Right lung (tissue), 5 donors: ENCODE data around the gene SULF2. TPM values are rescaled to one million over a fixed set of nuclear protein-coding genes. Genes with fewer than 3 reads are reported as not detected.
"Not testable (repeated sequence)": the region's sequence is repeated elsewhere in the genome, so short reads cannot be mapped to it uniquely, and the experiment has no call there.

Experiments used
- DNase-seq, 2 donors: peaks; one replicate each; pipeline ENCODE4 v3.0.0-alpha.2; 2013
- polyA plus RNA-seq, 5 donors: library from polyadenylated mRNA; unstranded; fragments of 120-200 nt; gene quantifications; one replicate each; pipeline versions ENCODE4 v1.2.1 to v1.2.3, GENCODE V29; 2013; ENCODE audit warnings: inconsistent platforms in 1 of 5, low replicate concordance in 1 of 5; ENCODE audit not compliant: insufficient read length in 5 of 5, insufficient read depth in 1 of 5

Gene SULF2
- polyA plus RNA-seq, 5 donors = 11.4 to 18.2 (median 11.7) TPM

DNA sequence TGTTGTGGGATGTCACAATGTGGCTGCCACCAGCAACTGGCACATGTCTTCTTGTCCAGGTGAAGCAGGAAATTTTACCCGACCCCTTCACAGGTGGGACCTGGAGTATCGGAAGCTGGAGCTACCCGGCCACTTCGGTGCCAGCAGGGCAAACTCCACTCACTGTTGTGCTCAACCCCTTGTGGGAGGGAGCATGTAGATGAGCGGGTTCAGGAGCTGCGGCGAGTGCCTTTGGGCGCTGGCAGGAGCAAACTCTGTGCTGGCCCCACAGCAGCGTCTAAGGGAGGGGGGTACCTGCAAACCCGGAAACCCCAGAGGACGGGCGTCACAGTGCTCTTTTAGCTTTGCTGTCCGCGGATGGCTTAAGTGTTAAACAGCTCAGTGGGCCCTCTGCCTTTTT, 20.7 kb upstream of the SULF2 start:
- no peak for DNase-seq

DNA sequence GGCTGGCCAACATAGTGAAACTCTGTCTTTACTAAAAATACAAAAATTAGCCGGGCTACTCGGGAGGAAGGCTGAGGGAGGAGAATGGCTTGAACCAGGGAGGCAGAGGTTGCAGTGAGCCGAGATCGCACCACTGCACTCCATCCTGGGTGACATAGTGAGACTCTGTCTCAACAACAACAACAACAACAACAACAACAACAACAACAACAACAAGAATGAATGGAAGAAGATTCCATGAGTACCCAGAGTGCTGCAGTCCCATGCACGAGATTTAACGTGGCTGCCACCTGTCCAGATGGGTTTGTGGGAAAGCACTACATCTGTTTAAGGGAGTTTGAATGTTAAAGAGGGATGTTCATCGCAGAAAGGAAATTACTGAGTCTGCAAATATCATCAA, 19.7 kb upstream of the SULF2 start:
- DNase-seq = not testable (repeated sequence)

DNA sequence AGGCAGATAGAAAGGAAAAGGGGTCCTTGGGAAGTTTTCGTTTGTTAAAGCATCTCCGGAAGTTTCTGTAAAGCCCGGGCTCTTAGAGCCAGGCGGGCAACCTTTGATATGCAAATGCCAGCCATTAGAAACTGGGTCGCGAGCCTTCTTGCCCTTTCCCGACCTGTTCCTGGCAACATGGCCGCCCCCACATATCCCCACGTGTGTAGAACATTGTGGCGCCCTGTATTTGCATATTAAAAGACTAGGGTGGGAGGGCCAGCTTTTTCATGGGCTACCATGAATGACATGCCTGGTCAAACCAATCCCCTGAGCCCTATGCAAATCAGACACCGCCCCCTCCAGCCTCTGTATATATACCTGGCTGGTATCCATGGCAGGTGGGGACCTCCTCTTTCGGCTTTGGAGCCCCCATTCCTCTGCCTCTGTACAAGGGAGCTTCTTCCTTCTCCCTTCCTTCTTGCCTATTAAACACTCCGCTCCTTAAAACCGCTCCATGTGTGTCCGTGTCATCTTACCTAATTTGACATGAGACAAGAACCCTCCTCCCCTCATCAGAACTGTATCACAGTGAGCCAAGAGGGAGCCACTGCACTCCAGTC, 19.0 kb upstream of the SULF2 start:
- DNase-seq = not testable (repeated sequence)

DNA sequence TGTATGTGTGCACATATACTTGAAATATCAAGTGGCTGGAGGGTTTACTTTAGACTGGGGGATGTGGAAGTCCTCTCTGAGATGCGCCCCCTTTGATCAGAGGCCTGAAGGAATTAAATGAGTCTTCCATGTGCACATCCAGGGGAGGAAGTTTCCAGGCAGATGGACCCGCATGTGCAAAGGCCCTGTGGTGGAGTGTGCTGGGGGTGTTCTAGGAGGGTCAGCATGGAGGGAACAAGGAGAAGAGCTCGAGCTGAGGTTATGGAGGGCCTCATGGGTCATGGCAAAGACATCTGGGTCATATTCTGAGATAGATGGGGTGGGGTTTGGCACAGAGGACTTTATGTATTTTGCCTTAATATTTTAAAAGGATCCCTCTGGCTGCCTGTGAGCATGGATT, 17.7 kb upstream of the SULF2 start:
- DNase-seq = no peak

DNA sequence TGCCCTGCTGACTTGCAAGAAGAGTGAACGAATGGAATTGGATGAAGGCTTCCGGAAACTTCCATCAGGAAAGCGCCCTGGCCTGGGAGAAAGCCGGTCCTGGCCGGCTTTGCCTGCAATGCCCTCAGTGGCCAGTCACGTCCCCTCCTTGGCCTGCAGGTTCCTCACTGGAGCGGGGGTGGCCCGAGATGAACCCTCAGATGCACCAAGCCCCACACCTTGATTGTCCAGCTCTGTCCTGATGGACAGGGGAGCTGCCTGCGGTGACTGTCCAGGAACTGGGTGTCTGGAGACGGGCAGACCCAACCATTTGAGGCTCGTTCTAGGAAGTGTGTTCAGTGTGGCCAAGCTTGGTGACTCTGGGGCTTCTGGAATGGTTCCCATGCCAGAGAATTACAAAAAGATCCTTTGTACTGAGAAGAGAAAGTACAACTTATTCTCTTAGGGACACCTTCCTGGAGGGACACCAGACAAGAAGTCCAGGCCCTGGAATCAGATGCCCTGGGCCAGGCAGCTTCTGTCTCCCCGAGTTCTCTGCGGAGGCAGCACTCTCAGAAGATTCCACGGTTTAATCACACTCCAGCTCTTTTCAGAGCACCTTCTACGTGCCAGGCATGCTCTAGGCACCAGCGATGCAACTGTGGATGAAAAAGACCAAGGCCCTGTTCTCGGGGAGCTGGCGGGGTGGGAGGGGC, 17.1 kb upstream of the SULF2 start:
- no peak for DNase-seq

DNA sequence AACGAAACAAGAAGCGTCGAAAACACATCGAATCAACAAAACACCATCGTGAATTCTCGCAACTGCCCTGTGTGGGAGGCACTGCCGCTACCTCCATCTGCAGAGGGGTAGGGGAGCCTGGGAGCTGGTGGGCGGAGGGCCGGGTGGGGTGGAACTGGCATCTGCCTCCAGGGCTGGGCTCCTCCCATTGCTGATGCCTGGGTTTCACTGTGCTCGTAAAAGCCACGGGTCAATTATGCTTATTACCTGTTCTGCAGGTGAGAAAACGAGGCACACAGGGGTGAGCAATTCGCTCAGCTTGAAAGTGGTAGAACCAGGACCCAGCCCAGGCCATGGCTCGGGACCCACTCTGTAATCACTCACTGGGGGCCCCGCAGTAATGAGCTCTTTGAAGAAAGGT, 16.5 kb upstream of the SULF2 start:
- no peak for DNase-seq

DNA sequence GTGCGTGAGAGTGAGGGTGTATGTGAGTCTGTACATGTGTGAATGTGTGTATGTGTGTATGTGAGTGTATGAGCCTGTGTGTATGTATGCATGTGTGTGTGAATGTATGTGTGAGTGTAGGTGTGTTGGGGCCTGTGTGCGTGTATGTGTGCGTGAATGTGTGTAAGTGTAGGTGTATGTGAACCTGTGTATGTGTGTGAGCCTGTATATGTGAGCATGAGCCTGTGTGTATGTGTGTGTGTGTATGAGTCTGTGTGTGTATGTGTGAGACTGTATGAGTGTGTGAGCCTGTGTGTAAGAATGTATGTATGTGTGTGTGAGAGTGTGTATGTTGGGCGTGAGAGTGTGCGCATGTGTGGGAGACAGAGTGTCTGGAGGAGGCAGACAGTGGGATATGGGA, 15.8 kb upstream of the SULF2 start:
- no peak for DNase-seq

DNA sequence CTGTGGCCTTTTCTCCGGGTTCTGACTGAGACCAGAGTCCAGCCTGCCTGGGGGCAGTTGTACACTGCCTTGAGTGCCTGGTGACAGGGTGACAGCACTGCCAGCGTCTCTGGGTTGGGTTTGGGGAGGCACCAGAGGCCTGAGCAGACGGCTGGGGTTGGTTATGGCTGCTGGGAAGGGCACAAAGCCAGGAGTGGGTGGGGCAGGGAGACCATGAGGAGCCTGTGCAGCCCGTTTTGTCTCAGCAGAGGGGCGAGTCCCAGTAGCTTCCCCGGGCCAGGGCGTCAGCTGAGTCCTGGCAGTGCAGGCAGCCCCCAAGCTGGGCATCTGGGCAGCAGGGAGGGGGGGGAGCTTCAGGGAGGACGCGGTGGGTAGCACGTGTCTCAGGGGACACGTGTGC, 15.3 kb upstream of the SULF2 start:
- no peak for DNase-seq

DNA sequence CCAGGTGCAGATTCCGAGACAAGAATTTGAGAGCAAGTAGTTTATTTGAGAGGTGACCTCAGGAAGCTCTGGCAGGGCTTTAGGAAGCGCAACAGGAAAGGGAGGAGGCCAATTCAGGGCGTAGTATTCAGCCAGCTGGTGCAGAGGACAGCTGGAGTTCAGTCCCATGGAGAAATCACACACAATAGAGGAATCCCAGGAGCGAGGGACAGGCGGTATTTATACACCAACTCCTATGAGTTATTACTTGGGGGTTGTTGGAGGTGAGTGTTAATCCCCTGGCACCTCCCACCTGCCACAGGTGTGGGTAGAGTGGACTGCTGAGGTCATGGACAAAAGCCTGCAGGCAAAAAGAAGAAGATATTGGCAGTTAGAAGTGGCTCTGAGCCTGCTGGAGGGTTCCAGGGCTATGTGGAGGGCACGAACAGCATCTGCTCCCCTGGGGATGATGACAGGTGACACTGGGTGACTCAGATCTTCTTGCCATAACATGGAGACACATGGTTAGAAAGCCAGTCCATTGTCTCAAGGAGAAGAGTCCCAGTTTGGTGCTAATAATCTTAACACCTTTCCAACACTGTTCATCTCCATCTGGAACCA, 13.9 kb upstream of the SULF2 start:
- no peak for DNase-seq

DNA sequence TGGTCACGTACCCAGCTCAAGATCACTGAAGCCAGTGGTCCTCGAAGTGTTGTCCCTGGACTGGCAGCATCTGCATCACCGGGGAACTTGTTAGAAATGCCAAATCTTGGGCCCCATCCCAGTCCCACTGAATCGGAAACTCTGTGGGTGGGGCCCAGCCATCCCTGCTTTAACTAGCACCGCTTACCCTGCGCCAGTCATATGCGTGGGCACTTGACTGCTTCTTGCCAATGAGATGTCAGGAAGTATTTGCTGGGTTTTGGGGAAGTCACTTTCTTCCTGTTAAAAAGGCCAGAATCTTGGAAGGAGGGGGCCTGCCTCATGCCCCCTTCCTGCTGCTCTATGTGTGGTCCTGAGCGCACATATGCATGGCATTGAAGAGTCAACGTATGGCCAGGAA, 11.7 kb upstream of the SULF2 start:
- no peak for DNase-seq

DNA sequence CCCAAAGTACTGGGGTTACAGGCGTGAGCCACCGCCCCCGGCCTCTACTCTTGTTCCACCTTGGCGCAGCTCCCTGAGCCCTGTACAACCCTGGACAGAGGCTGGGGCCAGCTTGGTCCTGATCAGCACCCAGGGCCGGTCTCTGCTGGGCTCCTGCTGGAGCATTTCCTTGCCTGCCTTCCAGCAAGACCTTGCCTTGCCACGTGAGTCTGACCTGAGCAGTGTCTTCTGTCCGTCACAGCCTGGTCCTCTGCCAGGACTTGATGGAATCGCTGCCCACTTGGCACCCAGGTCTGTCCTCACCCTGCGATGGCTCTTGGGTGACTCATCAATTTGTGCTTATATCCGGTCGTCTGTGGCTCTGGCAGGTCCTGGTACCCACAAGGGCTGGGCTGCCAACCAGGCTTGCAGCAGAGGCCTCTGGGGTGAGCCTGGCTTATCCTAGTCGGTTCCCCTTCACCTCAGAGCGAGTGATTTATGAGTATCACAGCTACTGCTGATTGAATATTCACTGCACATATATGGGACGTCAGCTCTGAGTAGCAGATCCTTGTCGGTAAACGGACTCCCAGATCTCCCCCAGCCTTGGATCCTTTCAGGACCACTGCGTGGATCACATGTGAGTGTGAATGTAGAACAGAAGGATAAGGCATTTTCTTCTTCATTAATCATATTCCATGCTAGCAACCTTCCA, 10.1 kb upstream of the SULF2 start:
- DNase-seq = no peak

DNA sequence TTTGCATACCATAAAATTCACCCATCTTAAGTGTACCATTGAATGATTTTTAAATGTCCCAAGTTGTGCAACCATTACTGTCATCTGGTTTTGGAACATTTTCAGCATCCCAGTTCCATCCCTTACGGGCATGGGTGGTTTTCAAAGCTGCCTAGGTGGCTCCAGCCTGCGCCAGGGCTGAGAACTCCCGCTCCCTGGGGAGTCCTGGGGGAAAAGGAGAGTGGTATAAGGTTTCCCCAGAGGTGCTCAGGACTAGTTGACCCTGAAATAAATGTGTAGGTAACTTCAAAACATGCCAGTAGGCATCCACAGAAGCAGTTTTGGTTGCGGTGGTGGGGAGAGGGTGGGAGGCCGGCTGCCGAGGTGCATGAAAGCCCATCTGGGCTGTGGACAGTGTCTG, 9.0 kb upstream of the SULF2 start:
- DNase-seq = not testable (repeated sequence)

DNA sequence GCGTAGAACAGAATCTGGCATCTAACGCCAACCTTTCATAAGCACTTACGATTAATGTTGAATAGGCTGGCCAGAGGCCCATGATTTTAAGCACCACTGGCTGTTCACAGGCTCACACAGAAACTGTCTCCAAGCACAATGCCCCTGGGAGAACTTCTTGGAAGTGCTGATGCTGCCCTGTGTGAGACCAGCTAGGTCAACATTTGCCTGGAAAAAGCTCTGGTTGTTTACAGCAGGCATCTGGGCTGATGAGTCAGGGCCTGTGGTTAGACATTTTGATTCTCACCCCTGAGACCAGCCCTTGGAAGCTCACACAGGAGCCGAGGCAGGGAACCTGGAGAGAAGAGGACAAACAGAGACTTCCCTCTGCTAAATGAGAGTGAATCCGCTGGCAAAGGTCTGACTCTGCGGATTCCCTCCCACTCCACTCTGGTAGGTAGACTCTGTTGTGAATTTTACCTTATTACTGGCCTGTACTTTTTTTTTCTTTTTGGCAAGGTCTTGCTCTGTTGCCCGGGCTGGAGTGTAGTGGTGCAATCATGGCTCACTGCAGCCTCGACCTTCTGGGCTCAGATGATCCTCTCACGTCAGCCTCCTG, 6.8 kb upstream of the SULF2 start:
- no peak for DNase-seq

DNA sequence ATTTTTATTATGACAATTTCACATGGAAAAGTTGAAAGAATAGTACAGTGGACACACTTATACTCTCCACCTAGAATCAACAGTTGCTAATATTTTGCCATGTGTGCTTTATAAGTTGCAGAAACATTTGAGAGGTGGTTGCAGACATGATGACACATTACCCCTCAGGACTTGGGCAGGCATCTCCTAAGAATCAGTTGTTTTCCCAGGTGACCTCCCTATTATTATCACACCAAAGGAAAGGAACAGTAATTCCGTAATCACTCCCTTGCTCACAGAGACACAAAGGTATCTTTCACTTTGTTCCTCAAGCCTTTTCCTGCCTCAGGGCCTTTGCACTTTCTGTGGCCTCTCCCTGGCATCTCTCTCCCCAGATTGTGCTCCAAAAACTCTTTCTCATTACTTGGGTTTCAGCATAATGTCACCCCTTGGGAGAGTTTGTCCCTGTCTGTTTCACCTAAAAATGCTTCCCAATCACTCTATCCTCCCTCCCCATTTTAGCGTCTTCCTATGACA, 5.9 kb upstream of the SULF2 start:
- DNase-seq = no peak

DNA sequence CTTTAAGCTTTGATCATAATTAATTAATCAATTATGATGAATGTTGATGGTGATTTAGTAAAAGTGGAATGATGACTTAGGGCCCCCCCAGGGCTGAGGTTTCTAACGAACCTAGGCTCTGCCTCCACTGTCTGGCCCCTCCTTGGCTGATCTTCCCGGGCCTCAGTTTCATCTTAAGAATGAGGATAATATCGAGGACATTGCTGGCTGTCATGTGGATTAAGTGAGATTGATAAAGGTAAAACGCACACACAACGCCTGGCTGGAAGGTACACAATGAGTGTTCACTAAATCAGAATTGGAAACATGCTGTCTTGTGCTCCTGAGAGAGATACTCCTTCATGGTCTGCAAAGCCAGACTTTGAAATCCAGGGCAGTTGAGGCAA, 5.3 kb upstream of the SULF2 start:
- no peak for DNase-seq

DNA sequence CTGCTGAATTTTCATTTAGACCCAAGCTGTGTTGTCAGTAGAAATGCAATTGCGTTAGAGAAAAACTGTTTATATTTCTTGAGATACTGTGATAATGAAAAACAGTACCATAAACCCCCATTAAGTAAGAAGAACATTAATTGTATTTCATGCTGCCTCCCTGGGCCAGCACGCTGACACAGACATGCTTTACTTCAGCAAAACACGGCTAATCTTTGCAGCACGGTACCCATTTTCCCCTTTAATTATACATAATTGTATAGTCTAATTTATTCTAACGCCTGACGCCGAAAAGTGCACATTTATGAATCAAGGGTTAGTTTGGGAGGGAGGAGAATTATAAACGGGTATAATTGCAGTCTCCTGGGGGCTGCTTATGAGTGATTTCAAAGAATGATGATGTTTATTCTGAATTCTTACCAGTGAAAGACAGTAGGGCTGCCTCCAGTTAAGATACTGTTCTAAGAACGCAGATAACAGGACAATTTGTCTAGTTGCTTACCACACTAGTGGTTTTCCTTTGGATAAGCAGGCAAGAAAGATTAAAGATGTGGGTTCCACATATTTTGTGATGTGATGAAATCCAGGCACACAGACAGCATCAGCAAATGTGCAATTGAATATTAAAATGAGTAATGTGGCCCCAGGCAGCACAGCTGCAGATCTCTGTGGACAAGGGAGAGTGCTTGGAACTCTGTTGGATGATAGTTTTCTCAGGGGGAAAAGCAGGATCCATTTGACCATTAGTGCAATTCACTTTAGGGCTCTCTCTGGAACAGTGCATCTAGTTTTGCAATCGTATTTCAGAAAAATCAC, 4.7 kb upstream of the SULF2 start:
- no peak for DNase-seq

DNA sequence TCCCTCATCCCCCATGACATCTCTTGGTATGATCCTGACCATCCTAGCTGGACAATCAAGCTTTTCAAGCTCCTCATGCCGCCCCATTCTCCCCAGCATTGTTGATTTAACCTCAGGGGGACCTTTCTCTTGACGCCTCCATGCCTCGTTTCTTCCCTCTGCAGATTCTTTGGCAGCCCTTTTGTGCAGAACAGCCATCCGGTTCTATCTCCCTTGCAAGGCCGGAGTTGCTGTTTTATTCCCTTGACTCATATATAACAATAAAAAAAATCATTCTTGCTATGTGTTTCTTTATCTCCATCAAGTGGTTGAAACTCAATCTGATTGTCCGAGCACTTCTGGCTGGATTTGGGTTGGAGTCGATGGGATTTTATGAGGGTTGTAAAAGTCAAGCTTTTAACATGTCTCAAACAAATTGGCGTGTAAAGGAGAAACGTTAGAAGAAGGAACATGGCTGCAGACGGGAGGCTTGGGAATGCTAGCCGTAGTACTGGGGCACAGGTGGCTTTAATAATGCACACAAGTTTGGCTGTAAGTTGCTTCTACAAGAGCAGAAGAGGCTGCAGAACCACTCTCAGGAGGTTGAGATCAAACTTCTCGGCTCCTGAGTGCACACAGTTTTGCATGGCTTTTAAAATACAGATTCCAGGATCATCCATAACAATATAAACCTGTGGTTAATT, 3.9 kb upstream of the SULF2 start:
- DNase-seq = no peak

DNA sequence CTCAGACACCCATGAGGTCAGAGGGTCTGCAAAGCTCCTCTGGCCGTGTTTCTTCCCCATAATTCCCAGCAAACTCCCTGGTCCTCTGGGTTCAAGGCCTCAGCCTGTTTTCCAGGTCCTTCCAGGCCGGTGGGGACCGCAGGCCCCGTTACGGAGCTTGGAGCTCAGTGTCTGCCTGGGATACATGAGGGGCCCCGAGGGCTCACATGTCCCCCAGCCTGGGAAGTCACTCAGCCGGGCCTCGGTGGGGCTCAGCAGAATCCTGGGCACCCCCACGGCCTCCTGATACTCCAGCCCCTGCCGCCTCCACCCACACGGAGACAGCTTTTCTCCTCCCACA, 3.4 kb upstream of the SULF2 start:
- no peak for DNase-seq

DNA sequence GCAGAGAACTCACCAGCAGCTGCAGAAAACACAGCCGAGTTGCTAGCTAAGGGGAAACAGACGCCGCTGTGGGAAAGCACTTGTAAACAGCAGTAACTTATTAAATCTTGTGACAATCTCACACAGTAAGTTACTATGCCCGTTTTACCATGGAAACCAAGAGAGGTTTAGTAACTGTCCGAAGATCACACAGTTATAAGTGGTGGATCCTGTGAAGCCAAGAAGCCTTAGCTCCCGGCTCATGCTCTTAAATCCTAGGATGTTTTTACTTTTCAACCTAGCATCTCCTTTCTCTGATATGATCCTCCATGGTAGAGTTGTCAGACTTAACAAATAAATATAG, 1.5 kb upstream of the SULF2 start:
- no peak for DNase-seq

DNA sequence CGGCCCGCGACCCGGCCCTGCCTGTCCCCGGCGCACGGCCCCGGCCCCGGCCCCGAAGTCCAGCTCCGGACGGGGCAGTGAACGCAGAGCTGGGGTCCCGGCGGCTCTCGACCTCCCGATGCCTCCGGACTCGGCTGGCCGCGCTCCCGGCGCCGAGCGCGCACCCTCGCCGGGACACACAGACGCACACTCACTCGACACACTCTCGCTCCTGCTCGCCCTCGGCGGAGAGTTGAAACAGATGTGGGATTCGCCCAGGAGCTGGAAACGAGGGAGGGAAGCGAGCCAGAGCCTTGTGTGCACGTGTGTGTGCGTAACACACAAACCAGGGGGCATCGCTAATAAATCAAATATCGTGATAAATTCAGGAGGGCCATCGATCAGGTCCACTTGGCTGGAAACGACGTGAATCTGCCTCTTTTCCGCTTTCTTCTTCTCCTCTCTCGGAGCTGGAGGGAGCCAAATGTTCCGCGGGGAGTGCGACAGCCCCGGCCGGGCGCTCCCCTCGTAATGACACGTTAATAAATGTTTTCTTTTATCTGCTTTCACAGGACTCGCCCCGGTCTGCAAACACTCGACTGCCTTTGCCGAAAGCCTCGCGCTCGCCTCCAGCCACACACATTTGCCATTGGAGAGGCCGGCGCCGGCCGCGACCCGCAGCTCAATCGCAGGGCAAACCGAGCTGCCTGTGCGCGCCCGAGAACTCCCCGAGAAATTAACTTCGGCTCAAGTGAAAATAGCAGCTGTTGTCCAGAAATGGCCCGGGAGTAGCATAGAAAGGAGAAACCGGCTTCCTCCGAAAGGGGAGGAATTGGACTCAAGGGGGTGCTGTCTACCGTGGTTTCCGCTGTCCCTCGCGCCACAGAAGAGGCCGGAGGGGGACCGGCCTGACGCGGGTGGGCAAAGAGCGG, 828 bp upstream of the SULF2 start:
- peak; percentile 77 to 84 for DNase-seq
